HepG2 (cell line): ENCODE measurements around the gene TMEM39A. TPM values are rescaled to one million over a fixed set of nuclear protein-coding genes. Genes with fewer than 3 reads are reported as not detected.

Source experiments
- AGO2 ChIP-seq: fragments of 200-400 bp; formaldehyde crosslinking; optimal IDR thresholded peaks from 2 replicates; pipeline ENCODE3; 2017; ENCODE audit warnings: mild to moderate bottlenecking, low read depth, low read length, moderate library complexity
- CREB1 ChIP-seq, 2 experiments: fragments of 450-650 bp in 1 of 2; IDR thresholded peaks; 2 replicates each; pipeline ENCODE4 v1.6.1; 2016 to 2017; ENCODE audit warnings: control low read depth in 1 of 2, mild to moderate bottlenecking in 1 of 2, missing compliant biosample characterization in 1 of 2, missing genetic modification characterization in 1 of 2
- MLXIP ChIP-seq: sonication (generic); formaldehyde crosslinking; IDR thresholded peaks from 2 replicates; pipeline ENCODE4 v1.9.0; 2021; ENCODE audit warnings: missing genetic modification reagents, borderline replicate concordance
- MZF1 ChIP-seq: sonication (generic); formaldehyde crosslinking; IDR thresholded peaks from 2 replicates; pipeline ENCODE4 v1.8.1; 2023; ENCODE audit warnings: mild to moderate bottlenecking, missing genetic modification reagents, borderline replicate concordance
- ZBTB4 ChIP-seq: sonication (generic); formaldehyde crosslinking; IDR thresholded peaks from 2 replicates; pipeline ENCODE4 v1.4.0; 2020; ENCODE audit warnings: missing genetic modification reagents, mild to moderate bottlenecking, borderline replicate concordance
- ZBTB8A ChIP-seq: sonication (generic); formaldehyde crosslinking; IDR thresholded peaks from 2 replicates; pipeline ENCODE4 v1.4.0; 2020; ENCODE audit warnings: mild to moderate bottlenecking, low read depth, missing genetic modification reagents, borderline replicate concordance
- ZNF562 ChIP-seq: sonication (generic); formaldehyde crosslinking; IDR thresholded peaks from 2 replicates; pipeline ENCODE4 v1.8.0; 2022; ENCODE audit warnings: missing genetic modification reagents, borderline replicate concordance
- ZNF577 ChIP-seq: sonication (generic); formaldehyde crosslinking; IDR thresholded peaks from 2 replicates; pipeline ENCODE4 v1.4.0; 2020; ENCODE audit warnings: mild to moderate bottlenecking, low read depth, missing genetic modification reagents, borderline replicate concordance
- ZNF746 ChIP-seq: sonication (generic); formaldehyde crosslinking; IDR thresholded peaks from 2 replicates; pipeline ENCODE4 v1.8.0; 2022; ENCODE audit warnings: mild to moderate bottlenecking, missing genetic modification reagents
- ZNF775 ChIP-seq: sonication (generic); formaldehyde crosslinking; IDR thresholded peaks from 2 replicates; pipeline ENCODE4 v1.4.0; 2020; ENCODE audit warnings: missing genetic modification reagents, mild to moderate bottlenecking, moderate library complexity, borderline replicate concordance
- ZNF792 ChIP-seq: IDR thresholded peaks from 2 replicates; pipeline ENCODE4 v1.6.1; 2016
- polyA plus RNA-seq, 8 experiments: library from polyadenylated mRNA; depleted of rRNA in 3 of 8; stranded (reverse) in 7 of 8; unstranded in 1 of 8; fragments of >200 nt; fragmentation: Illumina TruSeq in 4 of 8; extraction: Trizol in 4 of 8; gene quantifications; 2 replicates each; pipeline versions ENCODE4 v1.2.1 to v1.2.3, GENCODE V29; 2011 to 2016; ENCODE audit warnings: low read depth in 4 of 8, missing spikeins in 1 of 8, mixed read lengths in 1 of 8; ENCODE audit not compliant: insufficient read depth in 1 of 8
- total RNA-seq, 5 experiments: library from RNA; depleted of rRNA; stranded (reverse); fragments of >200 nt; fragmentation: Illumina TruSeq; extraction: Trizol; gene quantifications; 2 replicates each; pipeline ENCODE4 v1.2.3, GENCODE V29; 2016; ENCODE audit warnings: low read depth in 1 of 5
- TF ChIP-seq, protein P1 (sequence below): sonication (generic); formaldehyde crosslinking; IDR thresholded peaks from 2 replicates; pipeline ENCODE4 v1.4.0; 2020; ENCODE audit warnings: mild to moderate bottlenecking, low read depth, missing genetic modification reagents
- TF ChIP-seq, protein P2 (sequence below): sonication (generic); formaldehyde crosslinking; IDR thresholded peaks from 2 replicates; pipeline ENCODE4 v1.5.1; 2020; ENCODE audit warnings: mild to moderate bottlenecking, missing genetic modification reagents, moderate library complexity

Gene TMEM39A
- total and polyA plus RNA-seq, 2 of the 13 experiments (the other 11 are each of a cell fraction or from before 2014, with no cell fraction given) = 55.8 to 64.9 TPM

- TF ChIP-seq MLXIP (CRISPR knock-in tag) = no peak
- TF ChIP-seq MZF1 (CRISPR knock-in tag) = 0 out of 2 replicates have a peak, but pooled peaks have one; percentile 43
- TF ChIP-seq ZBTB8A (CRISPR knock-in tag) = no peak
- TF ChIP-seq ZNF775 (CRISPR knock-in tag) = no peak
- TF ChIP-seq CREB1 (IDR thresholded peaks at IDR 0.05) = peak; percentile 71
- TF ChIP-seq CREB1 (CRISPR knock-in tag; IDR thresholded peaks at IDR 0.05) = peak; percentile 93
- no peak for TF ChIP-seq ZNF562 (CRISPR knock-in tag)
- TF ChIP-seq ZNF792 (CRISPR knock-in tag) = peak; percentile 94
- TF ChIP-seq AGO2 = peak; percentile 62
- 0 out of 2 replicates have a peak, but pooled peaks have one; percentile 42 for TF ChIP-seq ZBTB4 (CRISPR knock-in tag)
- TF ChIP-seq, protein P1, sequence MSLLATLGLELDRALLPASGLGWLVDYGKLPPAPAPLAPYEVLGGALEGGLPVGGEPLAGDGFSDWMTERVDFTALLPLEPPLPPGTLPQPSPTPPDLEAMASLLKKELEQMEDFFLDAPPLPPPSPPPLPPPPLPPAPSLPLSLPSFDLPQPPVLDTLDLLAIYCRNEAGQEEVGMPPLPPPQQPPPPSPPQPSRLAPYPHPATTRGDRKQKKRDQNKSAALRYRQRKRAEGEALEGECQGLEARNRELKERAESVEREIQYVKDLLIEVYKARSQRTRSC (CRISPR knock-in tag) = 0 out of 2 replicates have a peak, but pooled peaks have one; percentile 23
- TF ChIP-seq, protein P2, sequence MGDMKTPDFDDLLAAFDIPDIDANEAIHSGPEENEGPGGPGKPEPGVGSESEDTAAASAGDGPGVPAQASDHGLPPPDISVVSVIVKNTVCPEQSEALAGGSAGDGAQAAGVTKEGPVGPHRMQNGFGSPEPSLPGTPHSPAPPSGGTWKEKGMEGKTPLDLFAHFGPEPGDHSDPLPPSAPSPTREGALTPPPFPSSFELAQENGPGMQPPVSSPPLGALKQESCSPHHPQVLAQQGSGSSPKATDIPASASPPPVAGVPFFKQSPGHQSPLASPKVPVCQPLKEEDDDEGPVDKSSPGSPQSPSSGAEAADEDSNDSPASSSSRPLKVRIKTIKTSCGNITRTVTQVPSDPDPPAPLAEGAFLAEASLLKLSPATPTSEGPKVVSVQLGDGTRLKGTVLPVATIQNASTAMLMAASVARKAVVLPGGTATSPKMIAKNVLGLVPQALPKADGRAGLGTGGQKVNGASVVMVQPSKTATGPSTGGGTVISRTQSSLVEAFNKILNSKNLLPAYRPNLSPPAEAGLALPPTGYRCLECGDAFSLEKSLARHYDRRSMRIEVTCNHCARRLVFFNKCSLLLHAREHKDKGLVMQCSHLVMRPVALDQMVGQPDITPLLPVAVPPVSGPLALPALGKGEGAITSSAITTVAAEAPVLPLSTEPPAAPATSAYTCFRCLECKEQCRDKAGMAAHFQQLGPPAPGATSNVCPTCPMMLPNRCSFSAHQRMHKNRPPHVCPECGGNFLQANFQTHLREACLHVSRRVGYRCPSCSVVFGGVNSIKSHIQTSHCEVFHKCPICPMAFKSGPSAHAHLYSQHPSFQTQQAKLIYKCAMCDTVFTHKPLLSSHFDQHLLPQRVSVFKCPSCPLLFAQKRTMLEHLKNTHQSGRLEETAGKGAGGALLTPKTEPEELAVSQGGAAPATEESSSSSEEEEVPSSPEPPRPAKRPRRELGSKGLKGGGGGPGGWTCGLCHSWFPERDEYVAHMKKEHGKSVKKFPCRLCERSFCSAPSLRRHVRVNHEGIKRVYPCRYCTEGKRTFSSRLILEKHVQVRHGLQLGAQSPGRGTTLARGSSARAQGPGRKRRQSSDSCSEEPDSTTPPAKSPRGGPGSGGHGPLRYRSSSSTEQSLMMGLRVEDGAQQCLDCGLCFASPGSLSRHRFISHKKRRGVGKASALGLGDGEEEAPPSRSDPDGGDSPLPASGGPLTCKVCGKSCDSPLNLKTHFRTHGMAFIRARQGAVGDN (CRISPR knock-in tag) = peak; percentile 90
- no peak for TF ChIP-seq ZNF577 (CRISPR knock-in tag)
- peak; percentile 80; the same call in 1 of the 2 replicates for TF ChIP-seq ZNF746 (CRISPR knock-in tag)
Observed at GRCh38 chr3:119498186-119499011, 35.0 kb upstream of the TMEM39A start, which contains the start of gene TIMMDC1 (continued).
